Femur (tissue), 1 donor: ENCODE data around the gene TCF3.
A peak's percentile ranks its signal among the peaks of the same experiment; 100 is the strongest.
"Not testable (repeated sequence)": the region's sequence is repeated elsewhere in the genome, so short reads cannot be mapped to it uniquely, and the experiment has no call there.

ENCODE experiments used
- DNase-seq: peaks from one replicate; pipeline ENCODE4 v3.0.0-alpha.2; 2017

Gene TCF3

GRCh38 chr19:1652471-1653299 lies at the start of gene TCF3:
Gene TCF3, minus strand, starts transcription at chr19:1652615. Its CDS starts 2,367 bp downstream, at chr19:1650248.
- peak; percentile 100 for DNase-seq

GRCh38 chr19:1700733-1701663 lies 48.6 kb upstream of the TCF3 start:
- DNase-seq: peak; percentile 5

- peak; percentile 13 for DNase-seq
Measured at GRCh38 chr19:1699998-1700732, 47.8 kb upstream of the TCF3 start.

GRCh38 chr19:1699386-1699785 lies 47.0 kb upstream of the TCF3 start:
- DNase-seq: peak; percentile 15

GRCh38 chr19:1698636-1699035 lies 46.2 kb upstream of the TCF3 start:
- peak; percentile 5 for DNase-seq

GRCh38 chr19:1695481-1695880 lies 43.1 kb upstream of the TCF3 start:
- DNase-seq: peak; percentile 1

- no peak for DNase-seq
Measured at GRCh38 chr19:1691589-1692290, 39.3 kb upstream of the TCF3 start.

GRCh38 chr19:1690699-1691307 lies 38.4 kb upstream of the TCF3 start:
- DNase-seq: peak; percentile 54

GRCh38 chr19:1685785-1686184 lies 33.4 kb upstream of the TCF3 start:
- DNase-seq: not testable (repeated sequence)

GRCh38 chr19:1685046-1685445 lies 32.6 kb upstream of the TCF3 start:
- no peak for DNase-seq

- DNase-seq: no peak
Measured at GRCh38 chr19:1684573-1684912, 32.1 kb upstream of the TCF3 start.

GRCh38 chr19:1683869-1684572 lies 31.6 kb upstream of the TCF3 start:
- no peak for DNase-seq

GRCh38 chr19:1680976-1681375 lies 28.6 kb upstream of the TCF3 start:
- DNase-seq: no peak

- no peak for DNase-seq
Measured at GRCh38 chr19:1678073-1678472, 25.7 kb upstream of the TCF3 start.

GRCh38 chr19:1676351-1677266 lies 24.2 kb upstream of the TCF3 start:
- DNase-seq: no peak

GRCh38 chr19:1675633-1676350 lies 23.4 kb upstream of the TCF3 start:
- no peak for DNase-seq

- no peak for DNase-seq
Measured at GRCh38 chr19:1674293-1674679, 21.9 kb upstream of the TCF3 start.

- no peak for DNase-seq
Measured at GRCh38 chr19:1673645-1674292, 21.4 kb upstream of the TCF3 start.
